AG04450 (cell line): ENCODE data around the gene LRRC43. TPM values are rescaled to one million over a fixed set of nuclear protein-coding genes. Genes with fewer than 3 reads are reported as not detected.

Experiments
- CTCF ChIA-PET: fragments of 300-600, 350-600 bp; formaldehyde crosslinking; extraction: SDS; loops from one replicate; lab custom pipeline; 2022; ENCODE audit warnings: antibody characterized with exemption, inconsistent platforms; lab: Charles Lee
- POLR2A ChIA-PET: fragments of 350-600 bp; formaldehyde crosslinking; extraction: SDS; loops from one replicate; lab custom pipeline; 2021; ENCODE audit warnings: antibody characterized with exemption, inconsistent platforms; lab: Yijun Ruan, JAX
- DNase-seq: peaks from one replicate; pipeline ENCODE4 v3.0.0-alpha.2; 2011; ENCODE audit warnings: low read depth, low spot score
- H3K27ac ChIP-seq: one replicate; pipeline ENCODE4 v1.5.1; 2012; ENCODE audit warnings: low read depth, low read length, control low read depth
- H3K27me3 ChIP-seq: one replicate; pipeline ENCODE4 v1.6.0; 2012; ENCODE audit warnings: low read length; ENCODE audit not compliant: control insufficient read depth, insufficient read depth
- H3K4me3 ChIP-seq: 2 replicates; pipeline ENCODE4 v1.5.1; 2011; ENCODE audit warnings: mild to moderate bottlenecking, low read depth, low read length, control low read depth
- H3K9me3 ChIP-seq: 2 replicates; pipeline ENCODE4 v1.5.1; 2012; ENCODE audit warnings: low read length; ENCODE audit not compliant: control insufficient read depth, insufficient read depth
- CTCF ChIP-seq: IDR thresholded peaks from 2 replicates; pipeline ENCODE4 v1.5.1; 2011; ENCODE audit warnings: low read depth, low read length, control low read depth, inconsistent platforms
- polyA plus RNA-seq: library from polyadenylated mRNA; depleted of rRNA; stranded (reverse); fragments of >200 nt; gene quantifications from 2 replicates; pipeline ENCODE4 v1.2.3, GENCODE V29; 2011

LRRC43 gene
- polyA plus RNA-seq, 1 experiment, result 0.27 TPM

GRCh38 chr12:122189626-122190475, 6.9 kb downstream of the LRRC43 start:
- H3K9me3 ChIP-seq, result 0 out of 2 replicates have a peak, but pooled peaks cover 3% of the 10 kb centered on the region
- no peak overlapping the region for H3K4me3 ChIP-seq
- no peak for DNase-seq
- CTCF ChIA-PET, result interaction anchor here (0.7 to 2.5 kb wide), 15 partner anchors 21 to 273 kb away, joined by 3 to 32 read pairs (median 4); no protein-coding TSS in a partner anchor
- POLR2A ChIA-PET, result no interaction called here
- no peak for TF ChIP-seq CTCF
- H3K27ac ChIP-seq, result no peak overlapping the region
- H3K27me3 ChIP-seq, result no peaks in the 10 kb centered on the region

- no peaks in the 10 kb centered on the region for H3K27me3 ChIP-seq
- peaks cover 8% of the 10 kb centered on the region for H3K9me3 ChIP-seq
- peak; percentile 15 for DNase-seq
- POLR2A ChIA-PET, result no interaction called here
- CTCF ChIA-PET, result interaction anchor here (0.6 to 2.5 kb wide), 19 partner anchors 20 to 1456 kb away, joined by 3 to 32 read pairs (median 4); no protein-coding TSS in a partner anchor
- TF ChIP-seq CTCF, result peak; percentile 86
- no peak overlapping the region for H3K4me3 ChIP-seq
- no peak overlapping the region for H3K27ac ChIP-seq
These were observed 8.1 kb downstream of the LRRC43 start for GRCh38 chr12:122190842-122191668.

- POLR2A ChIA-PET, result no interaction called here
- TF ChIP-seq CTCF, result no peak
- CTCF ChIA-PET, result interaction anchor here (0.6 to 2.5 kb wide), 5 partner anchors 41 to 358 kb away, joined by 3 to 16 read pairs (median 7); no protein-coding TSS in a partner anchor
These were observed 9.5 kb downstream of the LRRC43 start for GRCh38 chr12:122192441-122192840.

GRCh38 chr12:122194804-122195203, 11.9 kb downstream of the LRRC43 start:
- no peak for DNase-seq
- H3K4me3 ChIP-seq, result no peak overlapping the region
- ChIA-PET POLR2A (no interaction called here), CTCF (no interaction called here)
- H3K27ac ChIP-seq, result no peak overlapping the region
- TF ChIP-seq CTCF, result no peak
- H3K9me3 ChIP-seq, result peaks cover 8% of the 10 kb centered on the region
- no peaks in the 10 kb centered on the region for H3K27me3 ChIP-seq

More at GRCh38 chr12:122192441-122192840, 9.5 kb downstream of the LRRC43 start:
- Histone ChIP-seq H3K9me3 (peaks cover 8% of the 10 kb centered on the region), H3K27ac (no peak overlapping the region), H3K4me3 (no peak overlapping the region), H3K27me3 (no peaks in the 10 kb centered on the region)
- no peak for DNase-seq
